Epithelial cell of alveolus of lung (primary cell): ENCODE data around the gene RPL36A. TPM values are rescaled to one million over a fixed set of nuclear protein-coding genes. Genes with fewer than 3 reads are reported as not detected.

ENCODE experiments used
- total RNA-seq: library from RNA; depleted of rRNA; stranded (reverse); fragments of >200 nt; gene quantifications from 2 replicates; pipeline ENCODE4 v1.2.1, GENCODE V29; 2015

Gene RPL36A
- 453 and 4,357 TPM in 2 replicates for total RNA-seq

GRCh38 chrX:101390664-101391525, at the start of gene RPL36A:
TSS of gene RPL36A (plus strand) at chrX:101391011. CDS start at chrX:101391044, 33 bp downstream.

GRCh38 chrX:101348452-101349192, 42.2 kb upstream of the RPL36A start, which contains the start of gene TIMM8A:
TSS of gene TIMM8A (minus strand) at chrX:101348742. CDS start at chrX:101348664, 78 bp downstream.

GRCh38 chrX:101385795-101386541, 4.8 kb upstream of the RPL36A start, which contains the start of gene BTK:
TSS of gene BTK (minus strand) at chrX:101386191. CDS start at chrX:101375284, 10,907 bp downstream.

GRCh38 chrX:101407748-101408531, 17.1 kb downstream of the RPL36A start, which contains the start of the genes GLA and HNRNPH2:
TSS of gene GLA (minus strand) at chrX:101407925. CDS start at chrX:101407903, 22 bp downstream.
TSS of gene HNRNPH2 (plus strand) at chrX:101408222. CDS start at chrX:101411989, 3,767 bp downstream.

Other genes with a start within 250 kb of the RPL36A start
- gene DRP2, start 171.2 kb upstream of the RPL36A start, total RNA-seq, result 0.80 and 1.3 TPM in 2 replicates
- gene TAF7L, start 99.7 kb upstream of the RPL36A start, total RNA-seq, result 0.16 and 1.0 TPM in 2 replicates
- 3.2 and 7.0 TPM in 2 replicates for gene TIMM8A, start 42.3 kb upstream of the RPL36A start, total RNA-seq
- not detected in 2 replicates for gene BTK, start 4.8 kb upstream of the RPL36A start, total RNA-seq
- gene GLA, start 16.9 kb downstream of the RPL36A start, total RNA-seq, result 22.1 and 30.4 TPM in 2 replicates
- 42.1 and 58.7 TPM in 2 replicates for gene HNRNPH2, start 17.2 kb downstream of the RPL36A start, total RNA-seq
- 3.1 and 4.4 TPM in 2 replicates for gene ARMCX4, start 94.4 kb downstream of the RPL36A start, total RNA-seq
- 19.3 and 25.5 TPM in 2 replicates for gene ARMCX1, start 159.5 kb downstream of the RPL36A start, total RNA-seq
- gene ARMCX6, start 227.0 kb downstream of the RPL36A start, total RNA-seq, result 30.0 and 30.3 TPM in 2 replicates
- 26.0 and 46.7 TPM in 2 replicates for gene ARMCX3, start 232.1 kb downstream of the RPL36A start, total RNA-seq